ENCODE results near the gene C1QL3.
A peak's percentile ranks its signal among the peaks of the same experiment; 100 is the strongest.

Gene C1QL3

DNA sequence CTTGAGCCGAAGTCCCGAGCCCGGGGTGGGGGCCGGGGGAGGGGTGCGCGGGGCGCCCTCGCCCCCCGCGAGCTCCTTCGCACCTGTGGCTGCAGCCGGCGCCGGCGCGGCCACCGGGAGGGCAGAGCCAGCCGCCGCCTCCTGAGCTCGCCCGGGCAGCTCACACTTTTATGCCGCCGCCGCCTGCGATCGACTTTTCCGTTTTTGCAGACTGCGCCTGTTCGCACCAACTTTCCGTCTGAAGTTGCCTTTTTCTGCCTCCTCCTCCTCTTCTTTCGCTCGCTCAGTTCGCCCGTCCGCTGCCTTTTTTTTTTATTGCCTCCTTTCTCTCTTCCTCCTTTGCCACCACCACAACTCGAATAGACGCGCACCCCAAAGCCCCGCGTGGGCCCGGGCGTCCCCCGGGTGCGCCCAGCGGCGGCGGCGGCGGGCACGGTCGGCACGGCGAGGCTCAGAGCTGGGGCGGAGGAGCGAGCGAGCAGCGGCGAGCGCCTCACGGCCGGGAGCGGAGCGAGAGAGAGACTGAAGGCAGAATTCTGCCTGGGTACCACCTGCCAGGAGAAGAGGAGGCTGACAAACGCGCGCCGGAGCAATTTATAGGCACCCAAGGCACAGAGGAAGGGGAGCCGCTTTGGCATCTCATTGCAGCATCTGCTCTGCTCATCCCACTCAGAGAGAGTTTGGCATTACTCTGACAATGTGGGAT lies at the start of gene C1QL3:
TSS of gene C1QL3 (minus strand) at position 569 of the 706 bp plus-strand sequence. CDS start 814 bp downstream, outside the sequence.
- peak; percentile 30 for DNase-seq (ENCODE audit: low read depth)

DNA sequence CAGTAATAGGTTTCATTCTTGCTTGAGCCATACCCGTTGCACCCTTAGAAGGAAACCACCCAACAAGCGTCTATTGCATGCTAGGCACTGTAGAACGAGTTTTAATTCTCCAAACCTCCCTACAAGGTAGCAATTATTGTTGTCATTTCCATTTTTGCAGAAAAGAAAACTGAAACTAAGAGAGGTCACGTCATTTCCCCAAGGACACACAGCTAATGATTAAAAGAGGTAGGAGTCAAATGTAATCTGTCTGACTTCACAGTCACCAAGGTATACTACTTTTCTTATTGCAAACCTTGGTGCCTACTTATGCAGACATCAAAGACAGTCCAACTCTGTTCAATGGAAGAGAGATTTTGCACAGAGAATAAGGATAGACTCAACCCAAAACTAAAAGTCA lies 49.1 kb upstream of the C1QL3 start:
- no peak for DNase-seq (ENCODE audit: low read depth)

DNA sequence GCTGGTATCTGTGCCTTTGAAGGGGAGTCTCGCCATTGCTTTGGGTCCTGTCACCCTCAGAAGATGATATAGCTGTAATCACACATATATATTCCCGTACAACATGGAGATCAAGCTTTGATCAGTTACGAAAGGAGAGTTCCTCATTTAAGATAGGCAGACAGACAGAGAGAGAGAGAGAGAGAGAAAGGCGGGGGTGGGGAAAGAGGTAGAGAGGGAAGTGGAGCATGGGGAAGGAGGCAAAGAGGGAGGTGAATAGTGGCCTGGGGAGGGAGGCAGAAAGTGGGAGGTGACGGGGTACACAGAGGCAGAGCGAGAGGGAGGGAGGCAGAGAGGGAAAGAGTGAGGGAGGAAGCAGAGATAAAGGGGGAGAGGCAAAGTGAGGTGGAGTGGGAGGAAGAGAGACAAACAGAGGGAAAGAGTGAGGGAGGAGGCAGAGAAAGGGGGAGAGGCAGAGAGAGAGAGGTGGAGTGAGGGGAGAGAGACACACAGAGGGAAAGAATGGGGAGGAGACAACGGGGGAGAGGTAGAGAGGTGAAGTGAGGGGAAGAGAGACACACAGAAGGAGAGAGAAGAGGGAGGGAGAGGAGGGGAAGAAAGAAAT lies 44.6 kb upstream of the C1QL3 start:
- no peak for DNase-seq (ENCODE audit: low read depth)

DNA sequence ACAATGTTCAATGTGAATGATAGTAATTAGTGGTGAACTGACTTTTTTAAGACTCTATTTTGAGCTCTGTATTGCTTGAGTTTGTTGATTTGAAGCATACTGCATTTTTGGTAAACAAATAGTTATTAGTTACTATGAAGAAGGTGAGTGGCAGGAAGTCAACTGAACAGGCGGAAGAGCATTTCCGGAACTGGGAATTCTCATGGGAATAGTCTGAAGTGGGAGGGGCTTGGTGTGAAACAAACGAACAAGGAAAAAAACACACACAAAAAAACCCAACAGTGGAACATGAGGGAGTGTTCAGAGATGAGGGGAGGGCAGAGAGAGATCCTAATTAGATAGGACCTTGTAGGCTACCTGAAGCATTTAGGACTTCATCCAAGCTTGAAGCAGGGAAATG lies 43.9 kb upstream of the C1QL3 start:
- DNase-seq (ENCODE audit: low read depth), result no peak

DNA sequence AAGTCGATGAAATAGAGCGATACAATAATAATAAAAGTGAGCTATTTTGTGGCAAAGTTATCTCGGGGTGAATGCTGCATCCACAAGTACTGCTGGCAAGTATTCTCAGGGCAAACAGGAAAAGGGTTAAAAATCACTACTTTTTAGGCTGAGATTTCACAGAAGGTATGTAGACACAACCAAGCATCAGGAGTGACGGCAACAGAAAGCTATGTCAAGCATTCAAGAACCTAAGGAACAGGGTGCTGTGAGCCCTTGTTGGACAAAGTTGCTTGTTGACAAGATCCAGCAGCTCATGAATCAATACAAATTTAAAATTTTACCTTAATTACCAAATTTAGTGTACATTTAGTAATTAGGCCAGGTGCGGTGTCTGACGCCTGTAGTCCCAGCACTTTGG lies 41.2 kb upstream of the C1QL3 start:
- DNase-seq (ENCODE audit: low read depth), result peak; percentile 4

DNA sequence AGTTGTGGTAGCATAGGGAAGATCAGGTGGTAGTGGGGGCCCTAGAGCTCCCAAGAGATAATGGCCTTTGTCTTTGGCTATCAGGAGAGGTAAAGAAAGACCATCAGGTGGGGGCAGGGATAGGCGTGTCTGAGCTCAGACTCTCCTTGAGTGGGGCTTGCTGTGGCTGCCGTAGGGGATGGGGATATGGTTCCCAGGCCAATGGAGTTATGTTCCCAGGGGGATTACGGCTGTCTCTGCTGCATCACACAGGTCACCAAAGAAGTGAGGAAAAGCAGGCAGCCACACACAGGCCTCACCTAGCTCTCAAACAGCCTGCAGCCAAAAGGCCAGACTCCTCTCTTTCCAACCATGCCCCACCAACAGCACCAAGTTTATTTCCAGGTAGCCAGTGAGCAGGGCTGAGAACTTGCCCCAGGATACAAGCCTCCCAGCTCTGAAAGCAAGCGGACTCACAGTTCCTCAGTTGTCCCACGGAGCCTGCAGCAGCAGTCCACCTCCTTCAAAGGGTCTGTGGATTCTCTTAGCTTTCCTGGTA lies 37.6 kb upstream of the C1QL3 start:
- DNase-seq (ENCODE audit: low read depth), result no peak

DNA sequence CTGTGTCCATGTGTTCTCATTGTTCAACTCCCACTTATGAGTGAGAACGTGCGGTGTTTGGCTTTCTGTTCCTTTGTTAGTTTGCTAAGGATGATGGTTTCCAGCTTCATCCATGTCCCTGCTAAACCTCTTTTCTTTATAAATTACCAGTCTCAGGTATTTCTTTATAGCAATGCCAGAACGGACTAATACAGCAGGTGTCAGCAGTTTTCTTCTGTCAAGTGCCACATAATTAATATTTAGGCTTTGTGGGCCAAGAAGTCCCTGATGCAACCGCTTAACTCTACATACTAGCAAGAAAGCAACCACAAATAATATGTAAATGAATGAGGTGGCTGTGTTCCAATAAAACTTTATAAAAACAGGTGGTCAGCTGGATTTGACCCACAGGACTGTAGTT lies 26.3 kb upstream of the C1QL3 start:
- no peak for DNase-seq (ENCODE audit: low read depth)

DNA sequence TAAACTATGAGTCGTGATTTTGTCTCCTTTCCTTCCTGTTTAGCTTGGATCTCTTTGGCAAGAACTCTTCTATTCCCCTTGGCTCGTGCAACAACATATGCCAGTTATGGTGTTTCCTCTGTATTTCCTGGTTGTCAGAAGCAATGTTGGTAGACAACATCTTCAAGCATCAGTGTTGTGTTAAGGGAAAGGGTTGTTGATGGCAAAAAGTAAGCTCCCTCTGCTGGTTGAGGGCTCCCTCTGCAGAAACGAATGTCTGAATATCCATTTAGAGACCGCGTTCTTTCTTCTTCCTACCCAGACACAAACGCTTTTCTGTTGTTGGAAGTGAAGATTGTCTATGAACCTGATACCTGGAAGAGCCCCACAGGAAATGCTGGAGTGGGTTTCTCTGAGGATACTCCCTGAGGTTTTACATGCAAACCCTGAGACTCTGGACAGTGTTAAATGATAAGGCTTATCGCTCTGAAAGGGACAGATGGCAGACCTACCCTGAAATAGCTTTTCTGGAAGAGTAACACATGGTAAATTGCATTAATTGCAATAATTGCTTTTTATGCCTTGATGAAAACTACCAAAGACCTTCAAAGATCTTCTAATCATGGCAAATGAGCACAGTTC lies 23.5 kb upstream of the C1QL3 start:
- DNase-seq (ENCODE audit: low read depth), result peak; percentile 32

DNA sequence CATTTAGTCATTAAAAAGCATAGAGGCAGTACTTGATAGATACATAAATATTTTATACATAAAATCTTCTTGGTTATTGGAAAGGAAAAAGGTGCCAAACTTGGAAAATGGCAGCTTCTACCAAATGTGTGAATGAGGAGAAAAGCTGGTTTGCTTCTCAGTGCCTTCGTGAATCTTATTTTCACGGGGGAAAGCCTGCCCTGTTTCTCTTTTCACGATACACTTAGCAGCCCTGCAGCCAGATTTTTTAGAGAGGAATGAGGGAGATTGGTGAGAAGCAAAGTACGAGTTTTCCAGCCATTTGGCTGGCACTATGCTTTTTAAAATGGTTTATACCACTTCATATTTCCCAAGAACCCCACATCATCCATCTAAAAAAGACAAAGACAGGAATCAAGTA lies 22.9 kb upstream of the C1QL3 start:
- no peak for DNase-seq (ENCODE audit: low read depth)

DNA sequence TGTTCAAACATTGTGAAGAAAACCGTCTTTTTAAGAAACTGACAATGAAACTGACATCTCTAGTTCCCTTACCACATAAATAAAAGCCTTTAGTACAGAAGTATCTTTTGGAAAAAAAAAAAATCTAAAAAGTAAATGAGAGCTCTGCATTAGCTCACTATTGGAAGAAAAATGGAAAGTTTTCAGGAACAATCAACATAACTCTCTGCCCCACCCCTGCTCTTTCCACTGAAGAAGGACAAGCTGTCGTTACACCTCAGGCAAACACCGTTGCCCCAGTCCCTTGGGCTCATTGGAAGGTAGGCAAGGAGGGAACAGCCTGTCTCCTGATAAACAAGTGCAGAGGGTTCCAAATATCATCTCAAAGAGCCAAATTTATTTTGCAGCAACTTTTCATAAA lies 22.4 kb upstream of the C1QL3 start:
- no peak for DNase-seq (ENCODE audit: low read depth)

DNA sequence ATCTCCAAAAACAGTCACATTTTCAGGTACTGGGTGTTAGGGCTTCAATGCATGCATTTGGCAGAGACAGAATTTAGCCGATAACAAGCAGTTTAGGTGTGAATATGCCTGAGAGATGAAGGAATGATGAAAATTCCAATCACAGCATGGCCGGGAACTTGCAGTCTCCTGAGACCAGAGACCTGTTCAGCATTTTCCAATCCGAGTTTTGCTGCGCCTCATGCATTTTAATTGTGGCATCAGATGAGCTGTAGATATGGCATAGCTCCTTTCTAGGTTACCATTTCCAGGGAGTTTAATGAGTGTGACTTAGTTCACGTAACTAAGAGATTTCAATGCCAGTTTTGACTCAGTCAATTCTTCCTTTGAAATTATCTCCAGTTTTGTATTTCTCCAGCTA lies 14.5 kb upstream of the C1QL3 start:
- DNase-seq (ENCODE audit: low read depth), result no peak

DNA sequence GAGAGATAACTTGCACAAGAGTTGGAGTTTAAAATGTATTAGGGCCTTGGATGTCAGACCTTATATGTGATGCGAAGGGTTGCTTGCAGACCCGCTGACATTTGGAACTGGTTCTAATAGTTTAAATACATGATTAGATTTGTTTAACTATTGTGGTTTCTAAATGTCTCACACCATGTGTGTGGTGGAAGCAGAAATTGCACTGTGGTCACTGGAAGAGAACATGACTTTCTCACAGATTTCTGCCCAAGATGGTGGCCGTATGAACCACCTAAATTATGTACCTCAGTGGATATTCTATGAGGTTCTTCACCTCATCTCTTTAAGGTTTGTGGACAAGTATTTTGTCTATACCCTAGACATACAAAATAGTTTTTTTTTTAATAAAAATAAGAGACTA lies 8.2 kb upstream of the C1QL3 start:
- no peak for DNase-seq (ENCODE audit: low read depth)

DNA sequence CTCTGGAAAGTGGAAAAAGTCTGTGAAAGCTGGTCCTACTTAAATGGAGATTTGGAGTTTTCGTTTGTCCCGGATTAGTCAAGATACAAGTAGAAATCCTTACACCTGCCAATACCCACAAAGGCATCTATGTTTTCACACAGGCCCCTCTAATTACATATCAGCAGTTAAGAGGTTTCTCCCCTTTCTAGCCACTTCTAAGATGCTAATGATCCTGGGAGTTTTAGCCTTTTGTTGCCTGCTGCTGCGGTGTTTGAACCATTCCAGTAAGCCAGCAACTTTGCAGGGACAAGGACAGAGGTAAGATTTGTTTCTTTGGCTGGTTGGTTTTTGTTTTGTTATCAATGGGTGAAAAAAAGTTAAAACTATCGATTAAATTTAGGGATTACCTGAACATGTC lies 5.8 kb upstream of the C1QL3 start:
- no peak for DNase-seq (ENCODE audit: low read depth)

DNA sequence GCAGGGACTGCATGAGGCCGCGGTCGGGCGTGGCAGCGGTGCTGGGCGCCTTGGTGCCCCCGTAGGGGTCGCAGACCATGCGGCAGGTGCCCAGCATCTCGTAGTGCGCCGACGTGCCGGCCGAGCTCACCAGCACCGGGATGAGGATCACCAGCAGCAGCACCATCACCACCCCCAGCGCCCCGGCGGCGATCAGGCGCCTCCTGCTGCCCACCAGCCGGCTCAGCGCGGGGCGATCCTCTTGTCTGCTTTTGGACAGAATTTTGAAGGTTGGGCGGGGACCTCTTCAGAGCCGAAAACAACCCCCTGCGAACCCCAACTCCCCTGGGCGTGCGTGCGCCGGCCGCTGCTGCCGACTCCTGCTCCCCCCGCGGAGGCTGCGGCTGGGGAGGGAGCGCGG lies 779 bp downstream of the C1QL3 start:
- DNase-seq (ENCODE audit: low read depth), result peak; percentile 12

DNA sequence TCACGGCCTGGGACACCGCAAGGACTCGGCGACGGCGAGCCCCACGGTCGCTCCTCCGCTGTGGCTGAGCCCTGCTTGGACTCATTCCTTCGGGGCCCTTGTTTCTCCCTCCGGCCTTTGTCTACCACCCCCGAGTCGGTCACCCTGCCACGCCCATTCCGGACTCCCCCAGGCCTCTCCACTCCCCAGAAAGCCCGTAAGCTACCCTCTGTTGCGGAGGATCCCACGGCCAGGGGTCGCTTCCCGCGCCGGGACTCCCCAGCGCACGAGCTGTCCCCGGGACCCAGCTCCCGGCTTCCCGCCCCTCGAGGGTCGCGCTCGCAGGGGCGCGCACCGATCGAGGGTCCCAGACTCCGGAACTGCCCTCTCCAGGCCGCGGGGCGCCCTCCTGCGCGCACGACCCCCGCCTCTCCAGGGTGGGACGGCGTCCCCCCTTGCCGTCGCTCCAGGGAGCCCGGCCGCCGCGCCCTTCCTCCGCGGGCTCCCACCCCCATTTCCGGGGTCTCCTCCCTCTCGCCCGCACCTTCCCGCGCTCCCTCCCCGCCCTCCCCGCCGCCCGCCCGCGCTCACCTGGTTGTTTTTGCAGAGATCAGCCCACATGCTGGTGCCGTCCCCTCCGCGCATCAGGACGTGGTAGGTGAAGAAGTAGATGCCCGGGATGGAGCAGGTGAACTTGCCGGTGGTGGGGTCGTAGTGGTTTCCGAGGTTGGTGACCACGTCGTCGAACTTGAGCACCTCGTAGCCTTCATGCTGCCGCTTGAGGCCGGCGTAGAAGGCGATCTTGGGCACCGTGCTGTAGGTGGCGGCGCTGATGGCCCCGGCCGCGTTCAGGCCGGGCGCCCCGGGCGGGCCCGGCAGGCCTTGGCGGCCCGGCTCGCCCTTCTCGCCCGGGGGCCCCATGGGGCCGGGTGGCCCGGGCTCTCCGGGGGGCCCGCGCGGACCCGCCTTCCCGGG lies 1.5 kb downstream of the C1QL3 start:
- no peak for DNase-seq (ENCODE audit: low read depth)

DNA sequence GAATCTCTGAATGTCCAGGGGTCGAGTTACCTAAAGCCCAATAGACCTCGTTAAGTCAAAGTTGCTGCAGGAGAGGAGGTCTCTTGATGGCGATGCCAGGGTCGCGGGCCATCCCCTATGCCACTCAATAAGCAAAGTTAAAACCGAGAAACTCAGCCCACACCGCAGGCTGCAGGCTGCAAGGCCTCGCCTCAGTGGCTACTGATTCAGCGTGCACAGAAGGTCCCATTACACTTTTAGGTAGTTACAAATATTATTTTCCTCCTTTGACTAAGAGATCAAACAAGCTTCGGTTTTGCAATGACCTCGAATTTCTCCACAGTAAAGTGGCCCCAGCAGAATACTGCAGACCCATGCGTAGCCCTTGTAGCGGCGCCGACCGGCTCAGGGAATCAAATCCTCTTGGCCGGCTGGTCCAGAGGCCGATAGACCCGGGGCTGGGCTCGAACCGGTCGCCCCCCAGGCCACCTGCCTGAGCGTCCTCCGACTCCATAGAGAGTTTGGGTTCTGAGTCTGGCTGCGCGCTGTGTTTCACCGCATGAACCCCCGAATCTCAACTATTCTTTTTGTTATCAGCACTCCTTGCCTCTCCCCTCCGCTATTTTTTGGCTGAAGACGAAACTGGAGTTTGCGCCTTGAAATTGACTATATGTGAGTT lies 2.3 kb downstream of the C1QL3 start:
- no peak for DNase-seq (ENCODE audit: low read depth)

DNA sequence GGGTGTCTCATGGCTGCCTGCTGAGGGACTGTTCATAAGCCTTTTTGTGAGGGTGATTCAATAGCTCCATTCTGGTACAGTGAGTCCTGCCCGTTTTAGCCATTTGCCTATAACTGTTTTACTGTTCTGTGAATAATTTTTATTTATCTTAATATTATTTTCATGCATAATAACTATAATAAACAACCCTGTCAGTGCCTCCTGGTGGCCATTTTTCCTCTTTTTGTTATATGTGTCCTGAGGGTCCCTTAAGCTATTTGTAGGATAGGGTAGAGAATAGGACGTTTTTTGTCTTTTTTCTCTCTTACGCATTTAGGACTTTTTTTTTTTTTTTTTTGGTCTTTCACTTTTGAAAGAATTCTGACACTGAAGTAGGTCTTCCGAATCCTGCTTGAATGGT lies 2.9 kb downstream of the C1QL3 start:
- no peak for DNase-seq (ENCODE audit: low read depth)

DNA sequence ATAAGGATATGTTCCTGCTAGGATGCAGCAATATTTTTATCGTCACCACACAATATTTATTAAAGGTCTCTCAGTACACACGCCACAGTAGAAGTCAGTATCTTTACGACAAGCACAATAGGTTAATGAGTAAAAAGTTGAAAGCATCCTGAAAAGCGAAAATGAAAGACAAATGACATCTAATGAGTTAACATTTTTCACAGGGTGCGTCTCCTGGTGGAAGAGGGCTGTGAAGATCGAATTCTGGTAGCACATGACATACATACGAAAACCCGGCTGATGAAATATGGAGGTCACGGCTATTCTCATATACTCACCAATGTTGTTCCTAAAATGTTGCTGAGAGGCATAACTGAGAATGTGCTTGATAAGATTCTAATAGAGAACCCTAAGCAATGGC lies 10.8 kb downstream of the C1QL3 start:
- no peak for DNase-seq (ENCODE audit: low read depth)

DNA sequence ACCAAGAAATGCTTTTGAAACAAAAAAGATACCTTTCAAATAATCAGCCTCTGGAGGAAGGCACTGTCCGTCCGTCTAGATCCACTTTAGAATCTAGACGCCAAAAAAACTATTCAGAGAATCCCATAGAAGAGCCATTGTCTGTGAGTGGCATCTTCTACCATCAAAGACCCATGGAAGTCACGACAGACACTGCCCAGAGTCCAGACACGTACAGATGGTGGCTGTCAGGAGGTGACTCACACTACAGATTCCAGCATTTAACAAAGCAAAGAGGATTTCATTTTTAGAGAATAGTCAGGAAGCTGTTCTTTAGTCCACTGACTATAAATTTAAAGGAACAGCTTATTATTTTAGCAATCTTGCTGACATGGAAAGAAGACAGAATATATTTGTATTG lies 11.7 kb downstream of the C1QL3 start:
- DNase-seq (ENCODE audit: low read depth), result no peak

DNA sequence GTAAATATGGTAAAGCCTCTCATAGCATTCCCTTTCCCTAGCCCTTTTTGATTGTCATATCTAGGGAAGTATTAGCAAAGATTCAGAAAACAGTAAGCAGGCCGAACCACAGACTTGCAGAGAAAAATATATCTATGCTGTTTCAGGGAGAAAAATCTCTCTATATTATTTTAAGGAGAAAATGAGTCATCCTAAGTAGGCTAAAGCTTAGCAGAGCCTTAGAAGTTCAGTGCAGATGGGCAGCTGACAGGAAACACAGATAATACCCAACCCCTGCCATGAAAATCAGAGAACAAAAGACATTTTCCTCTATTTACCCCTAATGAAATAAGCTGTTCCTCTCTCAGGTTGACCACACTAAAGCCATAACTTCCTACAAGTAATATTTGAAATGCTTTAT lies 16.5 kb downstream of the C1QL3 start:
- peak; percentile 24 for DNase-seq (ENCODE audit: low read depth)

DNA sequence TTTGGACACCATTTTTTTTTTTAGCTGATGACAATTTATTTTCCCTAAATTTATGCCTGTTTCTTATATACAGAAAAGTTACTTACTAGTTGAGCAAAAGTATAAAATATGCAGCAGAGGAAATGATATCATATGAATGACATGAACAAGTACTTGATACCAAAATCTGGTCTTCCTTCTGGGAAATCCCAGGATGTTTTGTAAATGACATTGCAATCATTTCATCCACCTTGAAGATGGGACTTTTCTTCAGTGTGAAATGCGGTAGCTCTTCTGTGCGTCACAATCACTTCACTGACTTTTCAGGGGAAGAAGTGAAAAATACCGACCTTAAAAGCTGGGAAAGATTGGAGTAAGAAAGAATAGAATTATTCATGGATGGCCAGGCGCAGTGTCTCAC lies 23.8 kb downstream of the C1QL3 start:
- DNase-seq (ENCODE audit: low read depth), result no peak

Measured in amniotic epithelial cell (primary cell).